PFSK-1 (cell line): Measurements from ENCODE around the gene SYMPK.

Source experiments
- POLR2AphosphoS5 ChIP-seq: IDR thresholded peaks from 2 replicates; pipeline ENCODE4 v1.6.1; 2012; ENCODE audit warnings: low read depth, mild to moderate bottlenecking, control low read depth, low read length, moderate library complexity
- TAF1 ChIP-seq: IDR thresholded peaks from 2 replicates; pipeline ENCODE4 v1.6.1; 2012; ENCODE audit warnings: low read length, control low read depth, borderline replicate concordance; ENCODE audit not compliant: insufficient read depth
- TF ChIP-seq, protein P1 (sequence below), 2 experiments: IDR thresholded peaks; 2 replicates each; pipeline versions ENCODE4 v1.6.1 to v1.8.0; 2011 to 2012; ENCODE audit warnings: low read depth in 2 of 2, low read length in 2 of 2, control low read depth in 1 of 2, inconsistent platforms in 1 of 2, mild to moderate bottlenecking in 1 of 2, moderate library complexity in 1 of 2; ENCODE audit not compliant: insufficient read depth in 1 of 2

DNA sequence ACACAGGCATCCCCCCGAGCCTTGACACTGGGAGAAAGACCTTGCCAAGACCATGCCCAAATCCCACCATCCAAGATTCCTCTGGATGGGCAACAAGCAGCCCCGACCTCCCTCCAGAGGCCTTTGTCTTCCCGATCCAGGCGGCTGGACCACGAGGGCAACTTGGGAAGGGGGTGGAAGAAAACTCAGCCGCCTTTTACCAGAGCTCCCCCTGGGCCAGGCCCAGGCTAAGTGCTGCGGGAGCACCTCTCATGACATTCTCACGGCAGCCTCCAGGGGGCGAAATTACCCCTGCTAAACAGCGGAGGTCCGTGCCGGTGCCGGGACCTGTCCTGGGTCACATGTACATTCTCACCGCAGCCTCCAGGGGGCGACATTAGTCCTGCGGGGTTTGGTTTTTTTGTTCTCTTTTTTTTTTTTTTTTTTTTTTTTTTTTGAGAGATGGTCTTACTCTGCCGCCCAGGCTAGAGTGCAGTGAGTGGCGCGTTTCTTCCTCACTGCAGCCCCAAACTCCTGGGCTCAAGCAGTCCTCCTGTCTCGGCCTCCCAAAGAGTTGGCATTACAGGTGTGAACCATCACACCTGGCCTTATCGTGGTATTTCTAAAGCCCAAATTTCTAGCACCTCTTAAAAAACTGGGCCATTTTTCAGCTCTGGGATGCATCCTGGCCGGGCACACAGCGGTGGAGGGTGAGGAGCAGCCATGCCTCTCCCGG is 45.8 kb downstream of the SYMPK start:
- TF ChIP-seq, protein P1, sequence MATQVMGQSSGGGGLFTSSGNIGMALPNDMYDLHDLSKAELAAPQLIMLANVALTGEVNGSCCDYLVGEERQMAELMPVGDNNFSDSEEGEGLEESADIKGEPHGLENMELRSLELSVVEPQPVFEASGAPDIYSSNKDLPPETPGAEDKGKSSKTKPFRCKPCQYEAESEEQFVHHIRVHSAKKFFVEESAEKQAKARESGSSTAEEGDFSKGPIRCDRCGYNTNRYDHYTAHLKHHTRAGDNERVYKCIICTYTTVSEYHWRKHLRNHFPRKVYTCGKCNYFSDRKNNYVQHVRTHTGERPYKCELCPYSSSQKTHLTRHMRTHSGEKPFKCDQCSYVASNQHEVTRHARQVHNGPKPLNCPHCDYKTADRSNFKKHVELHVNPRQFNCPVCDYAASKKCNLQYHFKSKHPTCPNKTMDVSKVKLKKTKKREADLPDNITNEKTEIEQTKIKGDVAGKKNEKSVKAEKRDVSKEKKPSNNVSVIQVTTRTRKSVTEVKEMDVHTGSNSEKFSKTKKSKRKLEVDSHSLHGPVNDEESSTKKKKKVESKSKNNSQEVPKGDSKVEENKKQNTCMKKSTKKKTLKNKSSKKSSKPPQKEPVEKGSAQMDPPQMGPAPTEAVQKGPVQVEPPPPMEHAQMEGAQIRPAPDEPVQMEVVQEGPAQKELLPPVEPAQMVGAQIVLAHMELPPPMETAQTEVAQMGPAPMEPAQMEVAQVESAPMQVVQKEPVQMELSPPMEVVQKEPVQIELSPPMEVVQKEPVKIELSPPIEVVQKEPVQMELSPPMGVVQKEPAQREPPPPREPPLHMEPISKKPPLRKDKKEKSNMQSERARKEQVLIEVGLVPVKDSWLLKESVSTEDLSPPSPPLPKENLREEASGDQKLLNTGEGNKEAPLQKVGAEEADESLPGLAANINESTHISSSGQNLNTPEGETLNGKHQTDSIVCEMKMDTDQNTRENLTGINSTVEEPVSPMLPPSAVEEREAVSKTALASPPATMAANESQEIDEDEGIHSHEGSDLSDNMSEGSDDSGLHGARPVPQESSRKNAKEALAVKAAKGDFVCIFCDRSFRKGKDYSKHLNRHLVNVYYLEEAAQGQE (IDR thresholded peaks at IDR 0.05; ENCODE audit: insufficient read depth in 1 of 2, low read depth in 2 of 2, low read length in 2 of 2), result no peak
- TF ChIP-seq TAF1, result no peak
- TF ChIP-seq POLR2AphosphoS5, result peak; percentile 39; the same call in 1 of the 2 replicates
